ENCODE measurements around the gene LRRC8B. TPM values are rescaled to one million over a fixed set of nuclear protein-coding genes. Genes with fewer than 3 reads are reported as not detected.
A peak's percentile ranks its signal among the peaks of the same experiment; 100 is the strongest.

The LRRC8B gene
- total and polyA plus RNA-seq, 9 of the 15 experiments (the other 6 are each of a cell fraction or from before 2014, with no cell fraction given) = 4.3 to 43.7 (median 14.4) TPM

GRCh38 chr1:89599332-89599630 lies 74.7 kb downstream of the LRRC8B start:
- intact Hi-C loops (cut with micrococcal nuclease) (loop anchor here (1.0 to 2.0 kb wide), 3 partner anchors 54 to 116 kb away; no protein-coding TSS in a partner anchor), in situ Hi-C loops (cut with MboI) (loop anchor here (5.0 kb wide), 1 partner anchor 82 kb away; no protein-coding TSS in a partner anchor)
- H4K20me1 ChIP-seq (replicated peaks; ENCODE audit: control insufficient read depth, insufficient read depth, low read length) = no peaks in the 10 kb centered on the region; the same call in 1 of the 2 replicates
- no TSS peak for BruUV-seq (replicated peaks)
- no peak overlapping the region for H3K4me2 ChIP-seq (ENCODE audit: insufficient read depth, low read length)
- no peaks in the 10 kb centered on the region for H3K9me3 ChIP-seq (replicated peaks; ENCODE audit: control insufficient read depth, insufficient read depth, low read depth, low read length)
- no peak for TF ChIP-seq HDAC6 (IDR thresholded peaks at IDR 0.05; ENCODE audit: low read depth, low read length)
- TF ChIP-seq ZZZ3 (IDR thresholded peaks at IDR 0.05) = no peak
- TF ChIP-seq POLR2B (IDR thresholded peaks at IDR 0.05; ENCODE audit: low read depth, partially characterized antibody) = peak; percentile 17
- TF ChIP-seq POLR2A (conservative IDR thresholded peaks at IDR 0.05) = 0 out of 2 replicates have a peak, but pooled peaks have one; percentile 10
- no peak for TF ChIP-seq ZNF507 (tag; conservative IDR thresholded peaks at IDR 0.05)
- H3K27ac ChIP-seq (ENCODE audit: extremely low read depth, low read depth, low read length) = no peak overlapping the region
- no peaks in the 10 kb centered on the region for H3K9me1 ChIP-seq (ENCODE audit: control insufficient read depth, insufficient read depth, low read length)
- 53% methylated on average over 2 of the region's 2 CpGs for WGBS (ENCODE audit: insufficient coverage, low coverage, missing lambda C conversion rate)
- ATAC-seq = no peak; the same call in 2 of the 3 replicates
- DNase-seq (ENCODE audit: extremely low read depth in 1 of 4, low spot score in 3 of 4) = no peak
- H3K4me1 ChIP-seq (replicated peaks in 1 of 2; ENCODE audit: control insufficient read depth in 2 of 2, insufficient read depth in 2 of 2, low read length in 2 of 2) = no peaks in the 10 kb centered on the region
- POLR2A ChIA-PET = interaction anchor here (1.0 kb wide), 1 partner anchor 80 kb away, joined by 4 read pairs; no protein-coding TSS in a partner anchor
- H3K4me3 ChIP-seq = no peak overlapping the region
- no peak overlapping the region for H2AFZ ChIP-seq (ENCODE audit: low read depth, low read length)
- no peak overlapping the region for H3K9ac ChIP-seq (ENCODE audit: insufficient read depth in 1 of 2, low read depth in 2 of 2, low read length in 2 of 2)
- CTCF ChIA-PET (ENCODE audit: low intra/inter-chr PET ratio) = interaction anchor here (1.0 to 3.0 kb wide), 3 partner anchors 79 to 139 kb away, joined by 4 to 26 read pairs (median 5); no protein-coding TSS in a partner anchor
- no peaks in the 10 kb centered on the region for H3K27me3 ChIP-seq (ENCODE audit: control insufficient read depth in 2 of 2, insufficient read depth in 2 of 2, low read length in 2 of 2)
- peaks cover 32% of the 10 kb centered on the region; the same call in 2 of the 3 replicates for H3K36me3 ChIP-seq (ENCODE audit: control insufficient read depth, insufficient read depth, low read length)
- H3K79me2 ChIP-seq (ENCODE audit: control insufficient read depth, insufficient read depth, low read length) = no peaks in the 10 kb centered on the region
- no peak for FAIRE-seq
